Left ventricle myocardium inferior (tissue), 1 donor: ENCODE measurements around the gene HIP1. TPM values are rescaled to one million over a fixed set of nuclear protein-coding genes. Genes with fewer than 3 reads are reported as not detected.
"Not testable (repeated sequence)": the region's sequence is repeated elsewhere in the genome, so short reads cannot be mapped to it uniquely, and the experiment has no call there.

Experiments
- DNase-seq: peaks from one replicate; pipeline ENCODE4 v3.0.0-alpha.2; 2020
- H3K27ac ChIP-seq: fragments of 200-600 bp; replicated peaks from 2 replicates; pipeline ENCODE4 v1.8.0; 2021
- H3K27me3 ChIP-seq: fragments of 200-600 bp; 2 replicates; pipeline ENCODE4 v1.8.0; 2021; ENCODE audit warnings: low read depth
- H3K36me3 ChIP-seq: fragments of 200-600 bp; 2 replicates; pipeline ENCODE4 v1.8.0; 2021
- H3K4me1 ChIP-seq: fragments of 200-600 bp; 2 replicates; pipeline ENCODE4 v1.8.0; 2021
- H3K4me3 ChIP-seq: fragments of 200-600 bp; 2 replicates; pipeline ENCODE4 v1.8.0; 2021; ENCODE audit warnings: mild to moderate bottlenecking, moderate library complexity
- H3K9me3 ChIP-seq: fragments of 200-600 bp; replicated peaks from 2 replicates; pipeline ENCODE4 v1.8.0; 2021
- intact Hi-C: fragments of 100-400 bp; cut with micrococcal nuclease; formaldehyde crosslinking; loops from one replicate; pipeline ENCODE4 v1.11.0; 2022
- total RNA-seq: library from RNA; stranded (reverse); fragmentation: NEBNext Ultra II Directional; extraction: Animal tissue kit (Norgen Biotek cat#: 25700); gene quantifications from one replicate; pipeline ENCODE4 v1.2.1, GENCODE V29; 2021
- TF ChIP-seq, protein P1 (sequence below): fragments of 200-600 bp; IDR thresholded peaks from 2 replicates; pipeline ENCODE4 v1.8.0; 2021; ENCODE audit warnings: antibody characterized with exemption, mild to moderate bottlenecking, borderline replicate concordance
- donor health status: DM: no; HTN: yes; CAD: no; lungs with severe emphysema.

Gene HIP1
- total RNA-seq, 1 donor from 2014 or later: 14.5 TPM

- Histone ChIP-seq H3K9me3 (no peaks in the 10 kb centered on the region), H3K4me1 (peaks cover 12% of the 10 kb centered on the region), H3K4me3 (no peak overlapping the region), H3K27me3 (no peaks in the 10 kb centered on the region), H3K36me3 (no peaks in the 10 kb centered on the region), H3K27ac (no peak overlapping the region)
- intact Hi-C loops: no loop called here
- DNase-seq: no peak
- TF ChIP-seq, protein P1, sequence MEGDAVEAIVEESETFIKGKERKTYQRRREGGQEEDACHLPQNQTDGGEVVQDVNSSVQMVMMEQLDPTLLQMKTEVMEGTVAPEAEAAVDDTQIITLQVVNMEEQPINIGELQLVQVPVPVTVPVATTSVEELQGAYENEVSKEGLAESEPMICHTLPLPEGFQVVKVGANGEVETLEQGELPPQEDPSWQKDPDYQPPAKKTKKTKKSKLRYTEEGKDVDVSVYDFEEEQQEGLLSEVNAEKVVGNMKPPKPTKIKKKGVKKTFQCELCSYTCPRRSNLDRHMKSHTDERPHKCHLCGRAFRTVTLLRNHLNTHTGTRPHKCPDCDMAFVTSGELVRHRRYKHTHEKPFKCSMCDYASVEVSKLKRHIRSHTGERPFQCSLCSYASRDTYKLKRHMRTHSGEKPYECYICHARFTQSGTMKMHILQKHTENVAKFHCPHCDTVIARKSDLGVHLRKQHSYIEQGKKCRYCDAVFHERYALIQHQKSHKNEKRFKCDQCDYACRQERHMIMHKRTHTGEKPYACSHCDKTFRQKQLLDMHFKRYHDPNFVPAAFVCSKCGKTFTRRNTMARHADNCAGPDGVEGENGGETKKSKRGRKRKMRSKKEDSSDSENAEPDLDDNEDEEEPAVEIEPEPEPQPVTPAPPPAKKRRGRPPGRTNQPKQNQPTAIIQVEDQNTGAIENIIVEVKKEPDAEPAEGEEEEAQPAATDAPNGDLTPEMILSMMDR: no peak
Observed at GRCh38 chr7:75690121-75690523, 48.6 kb downstream of the HIP1 start.

DNA sequence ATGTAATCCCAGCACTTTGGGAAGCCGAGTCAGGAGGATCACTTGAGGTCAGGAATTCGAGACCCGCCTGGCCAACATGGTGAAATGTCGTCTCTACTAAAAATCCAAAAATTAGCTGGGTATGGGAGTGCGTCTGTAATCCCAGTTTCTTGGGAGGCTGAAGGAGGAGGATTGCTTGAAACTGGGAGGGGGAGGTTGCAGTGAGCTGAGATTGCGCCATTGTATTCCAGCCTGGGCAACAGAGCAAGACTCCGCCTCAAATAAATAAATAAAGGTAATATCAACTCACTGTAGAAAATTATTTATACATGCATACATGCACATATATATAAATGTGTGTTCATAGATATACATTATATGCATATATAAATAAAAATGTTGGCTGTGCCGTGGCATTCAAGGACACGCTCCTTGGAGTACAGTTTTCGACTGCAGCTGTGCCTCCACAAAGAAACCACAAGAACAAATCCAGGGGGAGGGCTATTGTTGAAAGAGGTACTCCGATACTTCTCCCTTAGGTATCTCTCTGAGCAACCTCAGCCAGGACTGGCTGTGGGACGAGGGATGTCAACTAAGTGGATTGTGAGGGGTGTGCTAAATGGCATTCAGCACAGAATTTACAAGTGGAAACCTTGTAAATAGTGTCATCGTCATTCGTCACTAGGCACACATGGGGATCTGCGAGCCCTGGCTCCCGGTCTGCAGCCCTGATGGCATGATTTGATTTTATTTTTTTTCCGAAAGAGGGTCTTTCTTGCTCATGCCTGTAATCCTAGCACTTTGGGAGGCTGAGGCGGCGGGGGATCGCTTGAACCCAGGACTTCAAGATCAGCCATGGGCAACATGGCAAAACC is 49.3 kb downstream of the HIP1 start:
- Histone ChIP-seq H3K27ac (no peak overlapping the region), H3K4me1 (peaks cover 12% of the 10 kb centered on the region), H3K36me3 (no peaks in the 10 kb centered on the region), H3K27me3 (no peaks in the 10 kb centered on the region), H3K9me3 (no peaks in the 10 kb centered on the region), H3K4me3 (no peak overlapping the region)
- DNase-seq: no peak
- TF ChIP-seq, protein P1: no peak
- intact Hi-C loops: no loop called here

DNA sequence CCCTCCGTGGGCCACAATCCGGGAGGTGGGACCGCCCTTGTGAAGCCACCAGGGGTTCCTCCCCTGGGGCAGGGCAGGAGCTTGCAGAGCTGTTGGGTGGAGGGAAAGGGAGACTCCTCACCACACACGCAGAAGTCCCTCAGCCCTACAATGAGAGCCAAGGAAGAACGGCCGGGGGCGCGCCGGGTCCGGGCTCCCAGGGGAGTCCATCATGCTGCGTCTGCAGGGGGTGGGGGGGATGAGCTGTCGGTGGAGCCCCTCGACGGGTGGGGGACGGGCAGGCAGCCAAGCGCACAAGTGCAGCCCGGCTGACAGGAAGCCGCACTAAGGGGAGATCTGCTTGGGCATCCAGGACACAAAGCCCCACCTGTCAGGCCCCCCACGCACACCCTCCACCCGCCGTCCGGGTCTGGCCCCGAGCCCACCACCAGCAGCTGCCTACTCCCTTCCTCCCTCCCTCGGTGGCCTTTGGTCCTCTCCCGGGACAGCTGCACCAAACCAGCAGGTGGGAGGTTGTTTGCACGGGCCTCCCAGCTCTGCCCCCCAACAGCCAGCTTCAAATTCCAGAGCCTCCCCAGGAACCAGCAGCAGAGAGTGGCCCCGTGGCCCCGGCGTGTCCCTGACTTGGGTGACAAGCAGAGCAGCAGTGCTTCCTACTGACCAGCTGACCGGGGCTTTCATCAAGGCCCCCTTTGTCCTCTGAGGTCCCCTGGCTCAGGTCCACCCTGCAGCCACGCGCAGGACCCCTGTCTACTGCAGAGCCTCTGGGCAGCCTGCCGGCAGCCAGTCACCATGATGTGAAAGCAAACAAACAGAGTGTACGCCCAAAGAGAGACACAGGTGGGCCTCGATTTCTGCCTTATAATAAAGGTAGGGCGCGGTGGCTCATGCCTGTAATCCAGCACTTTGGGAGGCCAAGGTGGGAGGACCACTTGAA is 50.3 kb downstream of the HIP1 start:
- intact Hi-C loops: no loop called here
- Histone ChIP-seq H3K4me3 (no peak overlapping the region), H3K27ac (no peak overlapping the region), H3K36me3 (no peaks in the 10 kb centered on the region), H3K4me1 (peaks cover 12% of the 10 kb centered on the region), H3K9me3 (no peaks in the 10 kb centered on the region), H3K27me3 (no peaks in the 10 kb centered on the region)
- DNase-seq: peak; percentile 27
- TF ChIP-seq, protein P1: no peak

DNA sequence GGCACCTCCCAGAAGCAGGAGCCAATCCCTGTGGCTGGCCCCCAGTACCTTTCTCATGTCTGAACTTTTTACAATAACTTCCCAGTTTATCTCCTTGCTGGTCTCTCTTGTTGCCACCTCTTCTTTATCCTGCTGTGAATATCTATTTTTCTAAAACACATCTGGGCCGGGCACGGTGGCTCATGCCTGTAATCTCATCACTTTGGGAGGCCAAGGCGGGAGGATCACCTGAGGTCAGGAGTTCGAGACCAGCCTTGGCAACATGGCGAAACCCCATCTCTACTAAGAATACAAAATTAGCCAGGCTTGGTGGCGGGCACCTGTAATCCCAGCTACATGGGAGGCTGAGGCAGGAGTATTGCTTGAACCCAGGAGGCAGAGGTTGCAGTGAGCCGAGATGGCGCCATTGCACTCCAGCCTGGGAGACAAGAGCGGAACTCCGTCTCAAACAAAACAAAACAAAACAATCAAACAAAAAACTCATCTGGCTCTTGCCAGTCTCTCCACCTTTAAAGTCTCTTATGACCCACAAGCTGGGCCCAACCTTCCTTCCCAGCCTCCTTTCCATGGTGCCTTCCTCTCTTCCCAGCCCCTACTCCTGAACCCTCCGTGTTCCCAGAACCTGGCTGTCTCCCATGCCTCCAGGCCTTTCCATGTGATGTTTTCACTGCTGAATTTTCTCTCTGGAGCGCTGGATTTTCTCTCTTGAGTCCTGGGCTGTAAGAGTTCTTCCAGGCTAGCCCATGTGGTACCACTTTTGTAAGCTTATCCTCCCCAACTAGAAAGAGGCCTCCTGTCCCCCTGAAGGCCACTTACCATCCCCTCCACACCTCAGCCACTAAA is 51.3 kb downstream of the HIP1 start:
- DNase-seq: no peak
- peaks cover 12% of the 10 kb centered on the region for H3K4me1 ChIP-seq
- H3K27me3 ChIP-seq: no peaks in the 10 kb centered on the region
- no peaks in the 10 kb centered on the region for H3K9me3 ChIP-seq
- TF ChIP-seq, protein P1: no peak
- H3K27ac ChIP-seq: no peak overlapping the region
- no peak overlapping the region for H3K4me3 ChIP-seq
- H3K36me3 ChIP-seq: no peaks in the 10 kb centered on the region
- intact Hi-C loops: no loop called here

- DNase-seq: no peak
- no peaks in the 10 kb centered on the region for H3K27me3 ChIP-seq
Observed at GRCh38 chr7:75686551-75686950, 52.2 kb downstream of the HIP1 start.

DNA sequence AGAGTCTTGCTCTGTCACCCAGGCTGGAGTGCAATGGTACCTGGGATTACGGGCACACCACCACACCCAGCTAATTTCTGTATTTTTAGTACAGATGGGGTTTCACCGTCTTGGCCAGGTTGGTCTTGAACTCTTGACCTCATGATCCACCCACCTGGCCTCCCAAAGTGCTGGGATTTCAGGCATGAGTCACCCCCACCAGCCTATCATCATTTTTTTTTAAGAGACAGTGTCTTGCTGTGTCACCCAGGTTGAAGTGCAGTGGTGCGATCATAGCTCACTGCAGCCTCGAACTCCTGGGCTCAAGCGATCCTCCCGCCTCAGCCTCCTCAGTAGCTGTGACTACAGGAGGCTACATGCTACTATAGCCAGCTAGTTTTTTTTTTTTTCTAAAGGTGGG is 56.7 kb downstream of the HIP1 start:
- H3K4me1 ChIP-seq, H3K9me3 ChIP-seq, H3K27ac ChIP-seq, DNase-seq, H3K27me3 ChIP-seq, H3K4me3 ChIP-seq, H3K36me3 ChIP-seq, intact Hi-C loops: not testable (repeated sequence)

More at GRCh38 chr7:75686551-75686950, 52.2 kb downstream of the HIP1 start:
- intact Hi-C loops: no loop called here
- no peaks in the 10 kb centered on the region for H3K36me3 ChIP-seq
- no peaks in the 10 kb centered on the region for H3K9me3 ChIP-seq
- H3K27ac ChIP-seq: no peak overlapping the region
- TF ChIP-seq, protein P1: no peak
- H3K4me1 ChIP-seq: peaks cover 12% of the 10 kb centered on the region
- no peak overlapping the region for H3K4me3 ChIP-seq
